GM23338 (cell line): ENCODE results near the gene TNS4. TPM values are rescaled to one million over a fixed set of nuclear protein-coding genes. Genes with fewer than 3 reads are reported as not detected.

Experiments
- ATAC-seq: fragments of 200-7000 bp; cut with Tn5 transposase; 3 replicates; pipeline ENCODE4 v1.9.1; 2020
- DNase-seq: peaks from one replicate; pipeline ENCODE4 v3.0.0-alpha.2; 2015; ENCODE audit warnings: low spot score
- H2AFZ ChIP-seq: fragments of 200-600 bp; sonication (generic); 2 replicates; pipeline ENCODE4 v1.8.0; 2016; ENCODE audit warnings: antibody characterized with exemption, mild to moderate bottlenecking, moderate library complexity
- H3F3A ChIP-seq: fragments of 200-600 bp; sonication (generic); replicated peaks from 2 replicates; pipeline ENCODE4 v1.8.0; 2017; ENCODE audit warnings: antibody characterized with exemption, mixed run types, low read depth
- H3K27ac ChIP-seq: fragments of 200-600 bp; sonication (generic); 2 replicates; pipeline ENCODE4 v1.6.1; 2016; ENCODE audit warnings: low read depth
- H3K27me3 ChIP-seq: fragments of 200-600 bp; sonication (generic); 2 replicates; pipeline ENCODE4 v1.8.0; 2016; ENCODE audit warnings: mild to moderate bottlenecking, mixed run types, moderate library complexity; ENCODE audit not compliant: insufficient read depth
- H3K36me3 ChIP-seq: fragments of 200-600 bp; sonication (generic); 2 replicates; pipeline ENCODE4 v1.8.0; 2016; ENCODE audit warnings: mild to moderate bottlenecking; ENCODE audit not compliant: insufficient read depth
- H3K4me1 ChIP-seq: fragments of 200-600 bp; sonication (generic); 2 replicates; pipeline ENCODE4 v1.8.0; 2016; ENCODE audit warnings: mild to moderate bottlenecking, moderate library complexity; ENCODE audit not compliant: insufficient read depth
- H3K4me2 ChIP-seq: fragments of 200-600 bp; sonication (generic); 2 replicates; pipeline ENCODE4 v1.7.1; 2017; ENCODE audit warnings: mixed run types
- H3K4me3 ChIP-seq: fragments of 200-600 bp; sonication (generic); 2 replicates; pipeline ENCODE4 v1.6.1; 2016; ENCODE audit warnings: mixed run types
- H3K79me2 ChIP-seq: fragments of 200-600 bp; sonication (generic); replicated peaks from 2 replicates; pipeline ENCODE4 v1.8.0; 2017; ENCODE audit warnings: mild to moderate bottlenecking; ENCODE audit not compliant: insufficient read depth
- H3K9me2 ChIP-seq: fragments of 200-600 bp; sonication (generic); 2 replicates; pipeline ENCODE4 v1.8.0; 2017; ENCODE audit not compliant: insufficient read depth
- H4K20me1 ChIP-seq: fragments of 200-600 bp; sonication (generic); replicated peaks from 2 replicates; pipeline ENCODE4 v1.8.0; 2017; ENCODE audit warnings: mild to moderate bottlenecking; ENCODE audit not compliant: insufficient read depth
- H3K27ac Mint-ChIP-seq: 2 replicates; pipeline ENCODE4 v1.8.0; 2020; ENCODE audit warnings: inconsistent platforms, mild to moderate bottlenecking, moderate library complexity, mixed read lengths
- H3K27me3 Mint-ChIP-seq: 3 replicates; pipeline ENCODE4 v1.8.0; 2022; ENCODE audit warnings: low read depth, mild to moderate bottlenecking, moderate library complexity, mixed read lengths, inconsistent platforms; ENCODE audit not compliant: insufficient read depth, poor library complexity
- H3K36me3 Mint-ChIP-seq: 3 replicates; pipeline ENCODE4 v1.8.0; 2021; ENCODE audit warnings: low read depth, mild to moderate bottlenecking, inconsistent platforms, moderate library complexity, mixed read lengths
- H3K4me1 Mint-ChIP-seq: 3 replicates; pipeline ENCODE4 v1.8.0; 2020; ENCODE audit warnings: mild to moderate bottlenecking, inconsistent platforms, mixed read lengths
- H3K4me3 Mint-ChIP-seq: 3 replicates; pipeline ENCODE4 v1.8.0; 2021; ENCODE audit warnings: moderate library complexity, mild to moderate bottlenecking, inconsistent platforms, mixed read lengths
- H3K9me3 Mint-ChIP-seq: 3 replicates; pipeline ENCODE4 v1.8.0; 2020; ENCODE audit warnings: moderate library complexity, mild to moderate bottlenecking, inconsistent platforms, mixed read lengths
- CREB1 ChIP-seq: fragments of 250-450 bp; sonication (Bioruptor Pico); IDR thresholded peaks from 2 replicates; pipeline ENCODE4 v1.5.0; 2020; ENCODE audit warnings: low read depth, mild to moderate bottlenecking, moderate library complexity
- JUNB ChIP-seq: IDR thresholded peaks from one replicate; pipeline ENCODE4 v1.6.1; 2016; ENCODE audit warnings: antibody characterized with exemption; ENCODE audit not compliant: unreplicated experiment
- NANOG ChIP-seq: IDR thresholded peaks from 2 replicates; pipeline ENCODE4 v1.6.1; 2016; ENCODE audit warnings: antibody characterized with exemption, borderline replicate concordance
- STAT1 ChIP-seq: IDR thresholded peaks from one replicate; pipeline ENCODE4 v1.6.1; 2016; ENCODE audit warnings: antibody characterized with exemption; ENCODE audit not compliant: unreplicated experiment
- ZNF114 ChIP-seq: fragments of 250-450 bp; sonication (Bioruptor Pico); IDR thresholded peaks from 2 replicates; pipeline ENCODE4 v1.5.0; 2020; ENCODE audit warnings: mild to moderate bottlenecking, moderate library complexity
- polyA plus RNA-seq: library from polyadenylated mRNA; unstranded; fragments of >200 nt; fragmentation: Nextera tagmentation; extraction: Ambion mirVana; gene quantifications from 2 replicates; pipeline ENCODE4 v1.2.1, GENCODE V29; 2016
- total RNA-seq: library from RNA; depleted of rRNA; stranded (reverse); fragments of >200 nt; shearing (Covaris generic); gene quantifications from 2 replicates; pipeline ENCODE4 v1.2.3, GENCODE V29; 2014
- TF ChIP-seq, protein P1 (sequence below): fragments of 250-450 bp; sonication (Bioruptor Pico); IDR thresholded peaks from 2 replicates; pipeline ENCODE4 v1.5.0; 2020; ENCODE audit warnings: mild to moderate bottlenecking, moderate library complexity
- TF ChIP-seq, protein P2 (sequence below): IDR thresholded peaks from 2 replicates; pipeline ENCODE4 v1.6.1; 2016; ENCODE audit warnings: antibody characterized with exemption
- TF ChIP-seq, protein P3 (sequence below): IDR thresholded peaks from one replicate; pipeline ENCODE4 v1.6.1; 2018; ENCODE audit warnings: antibody characterized with exemption; ENCODE audit not compliant: unreplicated experiment

The TNS4 gene
- total and polyA plus RNA-seq, 2 experiments from 2014 or later, result 0.31 to 4.9 TPM

DNA sequence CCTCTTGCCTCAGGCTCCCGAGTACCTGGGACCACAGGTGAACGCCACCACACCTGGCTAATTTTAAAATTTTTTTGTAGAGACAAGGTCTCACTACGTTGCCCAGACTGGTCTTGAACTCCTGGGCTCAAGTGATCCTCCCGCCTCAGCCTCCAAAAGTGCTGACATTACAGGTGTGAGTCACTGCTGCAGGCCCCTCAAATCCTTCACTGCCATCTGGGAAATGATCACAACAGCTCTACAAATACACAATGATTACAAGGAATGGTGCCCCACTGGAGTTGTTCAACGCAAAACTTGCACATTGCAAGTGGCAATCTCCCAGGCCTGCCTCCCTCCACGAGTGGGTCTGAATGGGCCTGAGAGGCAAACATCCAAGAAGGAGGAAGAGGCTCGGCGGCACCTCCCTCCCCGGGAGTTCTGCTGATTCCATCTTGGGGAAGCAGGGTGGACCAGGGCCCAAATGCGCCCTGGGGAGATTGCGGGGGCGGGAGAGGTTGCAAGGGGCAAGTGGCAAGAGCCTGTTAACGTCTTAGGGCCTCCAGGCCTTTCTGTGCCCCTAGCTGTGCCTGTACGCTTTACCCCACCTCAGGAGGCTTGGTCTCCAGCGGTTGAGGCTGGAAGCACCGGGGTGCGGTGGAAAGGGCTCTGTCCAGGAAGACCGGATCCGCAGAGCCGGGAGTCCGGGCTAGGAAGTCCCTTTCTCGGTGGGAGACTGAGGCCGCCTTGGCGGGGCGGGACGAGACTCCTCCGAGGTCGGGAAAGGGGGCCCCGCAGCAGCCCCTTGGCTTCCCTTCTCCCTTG, 58.8 kb downstream of the TNS4 start (continued):
- TF ChIP-seq, protein P1, sequence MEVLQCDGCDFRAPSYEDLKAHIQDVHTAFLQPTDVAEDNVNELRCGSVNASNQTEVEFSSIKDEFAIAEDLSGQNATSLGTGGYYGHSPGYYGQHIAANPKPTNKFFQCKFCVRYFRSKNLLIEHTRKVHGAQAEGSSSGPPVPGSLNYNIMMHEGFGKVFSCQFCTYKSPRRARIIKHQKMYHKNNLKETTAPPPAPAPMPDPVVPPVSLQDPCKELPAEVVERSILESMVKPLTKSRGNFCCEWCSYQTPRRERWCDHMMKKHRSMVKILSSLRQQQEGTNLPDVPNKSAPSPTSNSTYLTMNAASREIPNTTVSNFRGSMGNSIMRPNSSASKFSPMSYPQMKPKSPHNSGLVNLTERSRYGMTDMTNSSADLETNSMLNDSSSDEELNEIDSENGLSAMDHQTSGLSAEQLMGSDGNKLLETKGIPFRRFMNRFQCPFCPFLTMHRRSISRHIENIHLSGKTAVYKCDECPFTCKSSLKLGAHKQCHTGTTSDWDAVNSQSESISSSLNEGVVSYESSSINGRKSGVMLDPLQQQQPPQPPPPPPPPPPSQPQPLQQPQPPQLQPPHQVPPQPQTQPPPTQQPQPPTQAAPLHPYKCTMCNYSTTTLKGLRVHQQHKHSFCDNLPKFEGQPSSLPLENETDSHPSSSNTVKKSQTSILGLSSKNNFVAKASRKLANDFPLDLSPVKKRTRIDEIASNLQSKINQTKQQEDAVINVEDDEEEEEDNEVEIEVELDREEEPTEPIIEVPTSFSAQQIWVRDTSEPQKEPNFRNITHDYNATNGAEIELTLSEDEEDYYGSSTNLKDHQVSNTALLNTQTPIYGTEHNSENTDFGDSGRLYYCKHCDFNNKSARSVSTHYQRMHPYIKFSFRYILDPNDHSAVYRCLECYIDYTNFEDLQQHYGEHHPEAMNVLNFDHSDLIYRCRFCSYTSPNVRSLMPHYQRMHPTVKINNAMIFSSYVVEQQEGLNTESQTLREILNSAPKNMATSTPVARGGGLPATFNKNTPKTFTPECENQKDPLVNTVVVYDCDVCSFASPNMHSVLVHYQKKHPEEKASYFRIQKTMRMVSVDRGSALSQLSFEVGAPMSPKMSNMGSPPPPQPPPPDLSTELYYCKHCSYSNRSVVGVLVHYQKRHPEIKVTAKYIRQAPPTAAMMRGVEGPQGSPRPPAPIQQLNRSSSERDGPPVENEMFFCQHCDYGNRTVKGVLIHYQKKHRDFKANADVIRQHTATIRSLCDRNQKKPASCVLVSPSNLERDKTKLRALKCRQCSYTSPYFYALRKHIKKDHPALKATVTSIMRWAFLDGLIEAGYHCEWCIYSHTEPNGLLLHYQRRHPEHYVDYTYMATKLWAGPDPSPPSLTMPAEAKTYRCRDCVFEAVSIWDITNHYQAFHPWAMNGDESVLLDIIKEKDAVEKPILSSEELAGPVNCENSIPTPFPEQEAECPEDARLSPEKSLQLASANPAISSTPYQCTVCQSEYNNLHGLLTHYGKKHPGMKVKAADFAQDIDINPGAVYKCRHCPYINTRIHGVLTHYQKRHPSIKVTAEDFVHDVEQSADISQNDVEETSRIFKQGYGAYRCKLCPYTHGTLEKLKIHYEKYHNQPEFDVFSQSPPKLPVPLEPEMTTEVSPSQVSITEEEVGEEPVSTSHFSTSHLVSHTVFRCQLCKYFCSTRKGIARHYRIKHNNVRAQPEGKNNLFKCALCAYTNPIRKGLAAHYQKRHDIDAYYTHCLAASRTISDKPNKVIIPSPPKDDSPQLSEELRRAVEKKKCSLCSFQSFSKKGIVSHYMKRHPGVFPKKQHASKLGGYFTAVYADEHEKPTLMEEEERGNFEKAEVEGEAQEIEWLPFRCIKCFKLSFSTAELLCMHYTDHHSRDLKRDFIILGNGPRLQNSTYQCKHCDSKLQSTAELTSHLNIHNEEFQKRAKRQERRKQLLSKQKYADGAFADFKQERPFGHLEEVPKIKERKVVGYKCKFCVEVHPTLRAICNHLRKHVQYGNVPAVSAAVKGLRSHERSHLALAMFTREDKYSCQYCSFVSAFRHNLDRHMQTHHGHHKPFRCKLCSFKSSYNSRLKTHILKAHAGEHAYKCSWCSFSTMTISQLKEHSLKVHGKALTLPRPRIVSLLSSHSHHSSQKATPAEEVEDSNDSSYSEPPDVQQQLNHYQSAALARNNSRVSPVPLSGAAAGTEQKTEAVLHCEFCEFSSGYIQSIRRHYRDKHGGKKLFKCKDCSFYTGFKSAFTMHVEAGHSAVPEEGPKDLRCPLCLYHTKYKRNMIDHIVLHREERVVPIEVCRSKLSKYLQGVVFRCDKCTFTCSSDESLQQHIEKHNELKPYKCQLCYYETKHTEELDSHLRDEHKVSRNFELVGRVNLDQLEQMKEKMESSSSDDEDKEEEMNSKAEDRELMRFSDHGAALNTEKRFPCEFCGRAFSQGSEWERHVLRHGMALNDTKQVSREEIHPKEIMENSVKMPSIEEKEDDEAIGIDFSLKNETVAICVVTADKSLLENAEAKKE, result no peak
- TF ChIP-seq ZNF114 (CRISPR knock-in tag), result no peak
- no peak for TF ChIP-seq JUNB
- TF ChIP-seq, protein P2, sequence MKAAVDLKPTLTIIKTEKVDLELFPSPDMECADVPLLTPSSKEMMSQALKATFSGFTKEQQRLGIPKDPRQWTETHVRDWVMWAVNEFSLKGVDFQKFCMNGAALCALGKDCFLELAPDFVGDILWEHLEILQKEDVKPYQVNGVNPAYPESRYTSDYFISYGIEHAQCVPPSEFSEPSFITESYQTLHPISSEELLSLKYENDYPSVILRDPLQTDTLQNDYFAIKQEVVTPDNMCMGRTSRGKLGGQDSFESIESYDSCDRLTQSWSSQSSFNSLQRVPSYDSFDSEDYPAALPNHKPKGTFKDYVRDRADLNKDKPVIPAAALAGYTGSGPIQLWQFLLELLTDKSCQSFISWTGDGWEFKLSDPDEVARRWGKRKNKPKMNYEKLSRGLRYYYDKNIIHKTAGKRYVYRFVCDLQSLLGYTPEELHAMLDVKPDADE, result no peak
- TF ChIP-seq NANOG, result no peak
- no peak for TF ChIP-seq CREB1

DNA sequence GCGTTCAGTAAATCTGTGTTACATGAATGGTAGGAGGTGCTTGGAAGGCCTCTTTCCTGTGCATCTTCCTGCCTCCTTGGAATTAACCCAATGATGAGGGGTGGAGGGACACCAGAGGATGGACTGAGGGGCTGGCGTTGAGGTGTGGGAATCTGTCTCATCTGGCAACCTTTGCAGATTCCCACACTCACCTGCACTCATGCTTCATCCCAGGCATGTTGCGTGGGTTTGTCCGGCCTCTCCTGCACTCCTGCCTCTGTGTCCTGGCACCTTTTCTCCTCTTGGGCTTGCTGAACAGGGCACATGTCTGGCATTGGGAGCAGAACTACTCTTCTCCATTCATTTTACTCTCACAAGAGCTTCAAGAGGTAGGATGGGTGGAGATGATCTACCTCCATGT, 61.3 kb downstream of the TNS4 start:
- H3K27me3 Mint-ChIP-seq, result peaks cover 10% of the 10 kb centered on the region
- ATAC-seq, result no peak
- no peak overlapping the region for H3K27ac ChIP-seq
- TF ChIP-seq, protein P3, sequence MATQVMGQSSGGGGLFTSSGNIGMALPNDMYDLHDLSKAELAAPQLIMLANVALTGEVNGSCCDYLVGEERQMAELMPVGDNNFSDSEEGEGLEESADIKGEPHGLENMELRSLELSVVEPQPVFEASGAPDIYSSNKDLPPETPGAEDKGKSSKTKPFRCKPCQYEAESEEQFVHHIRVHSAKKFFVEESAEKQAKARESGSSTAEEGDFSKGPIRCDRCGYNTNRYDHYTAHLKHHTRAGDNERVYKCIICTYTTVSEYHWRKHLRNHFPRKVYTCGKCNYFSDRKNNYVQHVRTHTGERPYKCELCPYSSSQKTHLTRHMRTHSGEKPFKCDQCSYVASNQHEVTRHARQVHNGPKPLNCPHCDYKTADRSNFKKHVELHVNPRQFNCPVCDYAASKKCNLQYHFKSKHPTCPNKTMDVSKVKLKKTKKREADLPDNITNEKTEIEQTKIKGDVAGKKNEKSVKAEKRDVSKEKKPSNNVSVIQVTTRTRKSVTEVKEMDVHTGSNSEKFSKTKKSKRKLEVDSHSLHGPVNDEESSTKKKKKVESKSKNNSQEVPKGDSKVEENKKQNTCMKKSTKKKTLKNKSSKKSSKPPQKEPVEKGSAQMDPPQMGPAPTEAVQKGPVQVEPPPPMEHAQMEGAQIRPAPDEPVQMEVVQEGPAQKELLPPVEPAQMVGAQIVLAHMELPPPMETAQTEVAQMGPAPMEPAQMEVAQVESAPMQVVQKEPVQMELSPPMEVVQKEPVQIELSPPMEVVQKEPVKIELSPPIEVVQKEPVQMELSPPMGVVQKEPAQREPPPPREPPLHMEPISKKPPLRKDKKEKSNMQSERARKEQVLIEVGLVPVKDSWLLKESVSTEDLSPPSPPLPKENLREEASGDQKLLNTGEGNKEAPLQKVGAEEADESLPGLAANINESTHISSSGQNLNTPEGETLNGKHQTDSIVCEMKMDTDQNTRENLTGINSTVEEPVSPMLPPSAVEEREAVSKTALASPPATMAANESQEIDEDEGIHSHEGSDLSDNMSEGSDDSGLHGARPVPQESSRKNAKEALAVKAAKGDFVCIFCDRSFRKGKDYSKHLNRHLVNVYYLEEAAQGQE, result no peak
- TF ChIP-seq CREB1 (no peak), JUNB (no peak), STAT1 (no peak), NANOG (no peak)

More for the DNA sequence above, 61.3 kb downstream of the TNS4 start:
- peaks cover 22% of the 10 kb centered on the region for H3K4me1 ChIP-seq
- peaks cover 22% of the 10 kb centered on the region for H3K4me1 Mint-ChIP-seq
- peaks cover 10% of the 10 kb centered on the region for H3K79me2 ChIP-seq
- H2AFZ ChIP-seq, result no peak overlapping the region
- no peaks in the 10 kb centered on the region; the same call in 2 of the 3 replicates for H3K36me3 Mint-ChIP-seq
- no peaks in the 10 kb centered on the region for H3K36me3 ChIP-seq
- no peak overlapping the region for H3K4me3 ChIP-seq
- H3K9me3 Mint-ChIP-seq, result no peaks in the 10 kb centered on the region
- no peak for DNase-seq
- peaks cover 5% of the 10 kb centered on the region; the same call in 1 of the 2 replicates for H3F3A ChIP-seq
- no peak overlapping the region for H3K4me2 ChIP-seq
- peaks cover 16% of the 10 kb centered on the region; the same call in 1 of the 2 replicates for H3K27me3 ChIP-seq
- no peak overlapping the region for H3K27ac Mint-ChIP-seq
- no peaks in the 10 kb centered on the region for H4K20me1 ChIP-seq
- no peaks in the 10 kb centered on the region for H3K9me2 ChIP-seq
- H3K4me3 Mint-ChIP-seq, result no peak overlapping the region
